HG02870 (cell line): ENCODE data around the gene CACNA1I.

ENCODE experiments used
- ATAC-seq: cut with Tn5 transposase; IDR thresholded peaks from one replicate; pipeline ENCODE4 v1.9.1; 2021; ENCODE audit warnings: mild to moderate bottlenecking, moderate library complexity; ENCODE audit not compliant: unreplicated experiment

Gene CACNA1I

DNA sequence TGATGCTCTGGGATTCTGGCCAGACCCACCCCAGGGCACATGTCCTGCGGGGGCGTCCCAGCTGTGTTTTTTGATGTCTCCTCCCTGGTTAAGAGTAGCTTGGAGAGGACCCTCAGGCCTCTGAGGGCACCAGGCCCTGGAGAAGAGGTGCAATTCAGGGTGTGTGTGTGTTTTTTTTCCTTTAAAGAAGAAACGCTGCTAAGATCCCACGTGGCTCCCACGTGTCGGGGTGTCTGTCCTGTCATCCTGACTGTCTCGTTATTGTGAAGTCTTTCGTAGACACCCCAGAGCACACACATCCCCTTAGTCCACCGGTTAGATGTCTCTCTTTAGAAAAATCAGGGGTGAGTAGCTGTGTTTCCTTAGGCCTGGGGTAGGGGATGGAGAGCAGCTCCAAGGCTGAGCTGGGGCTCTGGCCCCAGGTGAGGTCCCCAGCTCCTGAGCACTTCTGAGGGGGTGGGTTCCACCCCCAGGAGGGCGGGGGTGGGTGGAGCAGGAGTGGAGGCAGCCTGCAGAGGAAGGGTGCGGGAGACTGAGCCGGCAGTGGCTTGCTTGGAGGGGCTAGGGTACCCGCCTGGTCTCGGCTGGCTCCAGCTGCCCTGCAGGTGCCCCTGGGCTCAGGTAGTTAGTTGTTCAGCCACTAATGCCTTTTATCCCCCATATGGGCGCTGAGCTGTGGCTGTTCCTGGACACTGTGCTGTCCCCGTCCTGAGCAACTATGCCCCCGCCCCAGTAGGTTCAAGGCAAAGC lies 116.4 kb downstream of the CACNA1I start:
- no peak for ATAC-seq

DNA sequence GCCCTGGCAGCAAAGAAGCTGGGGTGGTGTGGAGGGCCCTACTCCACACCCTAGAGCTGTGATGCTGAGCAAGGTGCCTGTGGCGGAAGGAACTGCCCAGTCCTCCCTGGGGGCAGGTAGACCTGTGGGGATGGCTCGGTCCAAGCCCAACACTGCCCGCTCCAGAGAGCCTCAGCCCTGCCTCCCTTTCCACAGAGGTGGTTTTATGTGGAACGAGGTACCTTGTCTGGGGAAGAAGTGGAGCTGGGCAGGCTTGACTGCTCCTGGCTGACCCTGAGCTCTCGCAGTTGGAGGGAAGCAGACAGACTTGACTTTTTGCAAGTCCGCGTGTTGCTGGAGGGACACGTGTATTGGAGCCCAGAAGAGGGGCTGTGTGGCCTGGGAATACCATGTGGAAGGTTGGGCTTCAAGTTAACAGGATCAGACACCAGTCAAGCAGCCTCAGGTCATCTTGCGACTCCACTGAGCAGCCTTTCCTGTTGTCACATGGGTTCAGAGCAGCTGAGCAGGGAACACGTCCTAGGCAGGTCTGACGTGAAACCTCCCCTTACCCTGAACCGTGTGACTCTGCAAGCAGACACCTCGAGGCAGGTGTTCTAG lies 117.7 kb downstream of the CACNA1I start:
- ATAC-seq, result no peak

DNA sequence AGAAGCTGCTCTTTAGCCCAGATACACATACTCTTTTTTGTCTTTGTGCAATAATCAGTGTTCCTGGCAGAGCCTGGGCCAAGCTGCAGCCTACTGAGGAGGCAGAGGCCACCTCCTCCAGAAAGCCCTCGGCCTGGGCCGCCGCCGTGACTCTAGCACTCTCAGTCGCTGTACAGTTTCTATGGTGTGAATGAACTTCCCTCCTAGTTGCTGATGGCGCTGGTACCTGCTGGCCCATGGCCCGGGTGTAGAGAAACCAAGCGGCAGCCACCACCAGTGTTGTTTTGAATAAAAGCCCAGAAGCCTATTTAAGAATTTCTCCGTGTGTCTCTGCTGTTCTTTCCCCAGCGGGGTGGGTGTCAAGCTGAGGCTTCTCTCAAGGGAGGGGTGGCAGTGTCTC lies 118.9 kb downstream of the CACNA1I start:
- no peak for ATAC-seq

DNA sequence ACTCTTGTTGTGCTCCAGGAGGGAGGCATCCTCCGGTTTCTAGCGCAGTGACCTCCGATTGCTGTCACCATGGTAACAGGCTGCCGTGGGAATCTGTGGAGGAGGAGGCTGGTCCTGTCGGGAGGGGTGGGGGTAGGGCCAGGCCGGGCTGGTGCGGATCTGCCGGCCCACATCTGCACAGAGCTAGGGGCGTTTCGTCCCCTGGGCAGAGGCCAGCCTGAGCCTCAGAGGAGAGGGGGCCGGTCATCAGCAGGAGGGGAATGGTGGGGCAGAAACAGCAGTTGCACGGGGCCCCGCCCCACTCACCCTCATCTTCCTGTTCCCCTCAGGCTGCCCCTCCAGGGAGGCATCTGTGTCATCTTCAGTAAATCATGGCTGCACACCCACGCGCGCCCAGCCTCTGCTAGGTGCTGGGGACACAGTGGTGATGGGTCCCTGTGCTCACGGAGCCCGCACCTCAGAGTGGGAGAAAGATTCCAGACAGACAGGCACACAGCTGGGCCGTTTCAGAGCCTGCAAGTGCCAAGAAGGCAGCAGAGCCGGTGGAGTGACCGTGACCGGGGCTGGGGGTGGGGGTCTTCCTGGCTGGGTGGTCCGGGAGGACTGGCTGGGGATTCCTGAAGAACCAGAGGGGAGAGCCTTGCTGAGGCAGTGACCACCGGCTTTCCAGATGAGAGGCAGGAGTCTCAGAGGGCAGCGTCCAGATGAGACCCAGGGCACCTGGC lies 120.5 kb downstream of the CACNA1I start:
- ATAC-seq, result no peak

DNA sequence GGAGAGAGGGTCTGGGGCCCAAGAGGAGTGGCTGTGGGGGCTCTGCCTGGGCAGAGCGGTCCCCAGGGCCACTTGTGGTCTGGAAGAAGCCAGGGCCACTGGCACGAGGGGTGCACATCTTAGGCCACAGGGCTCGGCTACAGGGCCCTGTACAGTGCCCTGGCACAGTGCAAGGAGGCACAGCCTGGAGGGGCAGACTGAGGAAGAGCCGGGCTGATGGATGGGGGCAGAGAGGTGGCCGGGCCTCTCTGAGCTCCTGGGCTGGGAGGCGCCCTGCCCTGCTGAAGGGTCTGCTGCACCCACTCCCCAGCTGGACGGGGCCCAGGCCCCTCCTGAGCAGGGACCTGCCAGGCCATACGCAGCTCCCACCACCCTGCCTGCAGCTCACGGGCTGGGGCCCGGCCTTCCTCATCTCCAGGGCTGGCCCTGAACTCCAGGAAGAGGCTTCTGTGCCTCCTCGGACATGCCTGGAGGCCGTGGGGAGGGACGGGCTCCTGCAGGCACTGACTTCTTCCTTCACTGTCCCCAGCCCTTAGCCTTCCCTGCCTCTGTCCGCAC lies 123.5 kb downstream of the CACNA1I start:
- ATAC-seq, result no peak

DNA sequence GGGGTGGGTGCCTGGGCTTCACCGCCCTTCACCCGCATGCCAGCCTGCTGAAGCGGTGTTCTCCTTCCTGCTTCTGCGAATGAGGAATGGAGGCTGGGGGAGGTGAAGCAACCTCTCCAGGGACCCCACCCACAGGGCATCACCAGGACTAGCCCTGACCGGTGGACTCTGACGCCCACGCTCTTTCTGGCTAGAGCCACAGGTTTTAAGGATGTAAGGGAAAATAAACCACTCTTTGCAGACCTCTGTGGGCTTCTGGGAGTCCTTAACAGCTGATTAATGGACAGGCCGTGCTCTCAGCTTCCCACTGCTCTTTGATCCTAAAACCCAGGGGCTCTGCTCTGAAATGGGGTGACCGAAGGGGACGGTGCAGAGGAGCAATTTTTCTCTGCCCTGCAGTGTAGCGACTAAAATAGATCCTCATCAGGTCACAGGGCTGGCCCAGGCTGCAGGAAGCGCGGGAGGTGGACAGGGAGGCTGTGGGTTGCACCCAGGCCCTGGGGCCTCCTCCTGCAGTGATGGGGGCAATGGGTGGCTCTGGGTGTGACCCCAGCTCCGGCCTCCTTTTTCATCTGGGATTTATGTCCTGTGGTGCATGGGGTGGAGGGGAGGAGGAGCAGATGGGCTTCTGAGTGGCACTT lies 127.4 kb downstream of the CACNA1I start:
- no peak for ATAC-seq

DNA sequence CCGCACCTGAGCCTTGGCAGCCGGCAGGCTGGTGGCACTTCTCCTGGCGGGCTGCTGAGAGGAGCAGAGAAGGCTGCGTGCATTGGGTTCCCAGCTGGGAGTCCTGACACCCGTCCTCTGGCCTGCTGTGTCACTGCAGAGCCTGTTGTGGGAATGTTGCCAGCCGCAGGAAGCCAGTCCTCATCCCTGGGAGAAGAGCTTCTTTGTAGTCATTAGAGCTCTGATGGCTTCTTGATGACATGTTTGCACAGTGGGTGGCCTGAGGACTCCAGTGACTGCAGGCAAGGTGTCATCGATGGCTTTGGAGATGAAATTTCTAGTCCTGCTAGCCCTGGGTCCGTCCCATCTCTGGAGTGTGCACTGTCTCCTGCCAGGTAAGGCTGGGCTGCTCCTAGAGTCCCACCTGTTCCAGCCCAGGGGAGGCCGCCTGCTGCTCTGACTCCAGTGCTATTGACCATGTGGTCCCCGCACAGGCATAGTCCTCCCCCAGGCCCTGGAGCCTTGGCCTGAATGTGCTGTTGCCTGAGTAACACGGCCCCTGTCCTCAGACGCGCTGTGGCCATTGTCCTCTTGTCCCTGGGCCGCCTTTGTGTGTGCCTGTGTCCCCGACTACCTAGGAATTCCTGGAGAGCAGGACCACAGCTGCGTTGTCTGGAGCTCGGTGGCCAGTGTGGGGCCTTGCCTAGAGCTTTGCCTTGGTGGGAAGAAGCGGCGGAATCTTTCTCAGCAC lies 129.2 kb downstream of the CACNA1I start:
- ATAC-seq, result no peak

DNA sequence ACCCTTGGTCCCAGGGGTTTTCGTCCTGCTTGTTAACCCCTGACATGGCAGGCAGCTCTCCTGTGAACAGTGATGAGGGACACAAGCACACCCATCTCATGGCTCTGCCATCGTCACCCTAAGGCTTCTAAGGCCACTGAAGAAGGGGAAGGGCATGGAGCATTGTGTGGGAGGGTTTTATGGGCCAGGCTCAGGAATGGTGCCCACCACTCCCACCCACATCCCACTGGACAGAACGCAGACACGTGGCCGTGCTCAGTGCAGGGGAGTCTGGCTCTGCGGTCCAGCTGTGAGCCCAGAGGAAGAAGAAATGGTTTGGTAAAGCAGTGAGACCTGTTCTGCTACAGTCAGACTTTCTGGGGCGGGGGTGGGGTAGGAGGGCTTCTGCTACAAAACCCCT lies 130.0 kb downstream of the CACNA1I start:
- no peak for ATAC-seq

DNA sequence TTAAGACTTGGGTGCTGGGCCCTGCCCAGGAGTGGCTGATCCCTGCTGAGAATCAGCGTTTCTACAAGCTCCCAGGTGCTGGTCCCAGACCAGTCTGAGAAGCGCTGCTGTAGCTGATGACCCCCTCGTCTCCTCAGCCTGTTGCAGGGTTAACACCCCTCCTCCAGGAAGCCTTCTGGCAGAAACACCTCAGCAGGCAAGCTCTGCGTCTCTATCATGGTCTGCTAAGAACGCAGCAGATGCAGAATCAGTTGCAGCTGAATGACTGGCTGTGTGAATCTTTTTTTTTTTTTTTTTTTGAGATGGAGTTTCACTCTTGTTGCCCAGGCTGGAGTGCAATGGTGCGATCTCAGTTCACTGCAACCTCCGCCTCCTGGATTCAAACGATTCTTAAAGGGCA lies 132.5 kb downstream of the CACNA1I start:
- no peak for ATAC-seq

DNA sequence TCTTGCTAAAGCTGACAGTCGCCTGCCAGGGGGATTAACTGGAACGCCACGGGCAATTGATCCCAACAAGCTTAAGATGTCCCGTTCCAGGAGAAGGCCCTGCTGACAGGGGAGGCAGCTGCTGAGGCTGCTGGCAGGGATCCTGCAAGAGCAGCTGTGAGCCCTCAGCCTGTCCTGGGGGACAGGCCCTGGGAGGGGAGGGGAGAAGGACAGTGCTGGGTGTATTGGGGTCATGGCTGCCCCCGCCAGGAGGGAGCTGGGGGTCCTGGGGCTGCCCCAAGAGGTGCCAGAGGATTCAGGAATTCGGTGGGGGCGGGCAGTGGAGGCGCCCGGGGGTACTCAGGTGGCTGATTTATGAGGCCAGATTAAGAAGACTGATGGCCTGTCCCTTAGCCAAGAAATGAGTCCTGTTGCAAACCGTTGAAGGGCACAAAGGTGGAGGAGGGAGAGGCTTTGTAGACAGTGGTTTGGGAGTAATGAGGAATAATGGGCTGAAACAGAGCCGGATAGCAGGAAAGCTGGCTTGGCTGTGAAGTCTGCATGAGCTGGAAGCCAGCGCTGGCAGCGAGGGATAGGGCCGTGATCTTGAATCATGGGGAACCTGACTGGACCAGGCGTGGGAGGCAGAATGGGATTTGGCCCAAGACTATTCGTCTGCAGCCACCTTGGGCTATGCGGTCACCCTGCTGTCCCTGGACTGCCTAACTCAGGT lies 133.5 kb downstream of the CACNA1I start:
- ATAC-seq, result no peak

DNA sequence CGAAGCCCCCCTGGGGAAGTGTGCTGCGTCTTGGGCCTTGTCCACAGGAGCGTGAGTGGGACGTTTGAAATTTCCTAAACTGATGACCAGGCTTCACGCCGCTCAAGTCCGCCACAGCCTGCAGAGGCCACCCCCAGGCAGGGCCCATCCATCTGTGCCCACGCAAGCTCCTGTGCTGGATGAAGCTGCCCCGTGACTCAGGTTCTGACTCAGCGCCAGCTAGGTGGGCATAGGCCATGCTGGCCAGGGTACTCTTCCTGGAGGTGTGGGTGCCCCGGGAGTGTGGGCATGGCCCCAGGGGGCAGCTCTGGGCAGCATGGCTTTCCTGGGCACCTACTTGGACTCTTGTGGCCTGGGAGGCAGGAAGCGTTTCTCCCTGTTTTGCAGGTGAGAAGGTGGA lies 134.8 kb downstream of the CACNA1I start:
- ATAC-seq, result no peak

DNA sequence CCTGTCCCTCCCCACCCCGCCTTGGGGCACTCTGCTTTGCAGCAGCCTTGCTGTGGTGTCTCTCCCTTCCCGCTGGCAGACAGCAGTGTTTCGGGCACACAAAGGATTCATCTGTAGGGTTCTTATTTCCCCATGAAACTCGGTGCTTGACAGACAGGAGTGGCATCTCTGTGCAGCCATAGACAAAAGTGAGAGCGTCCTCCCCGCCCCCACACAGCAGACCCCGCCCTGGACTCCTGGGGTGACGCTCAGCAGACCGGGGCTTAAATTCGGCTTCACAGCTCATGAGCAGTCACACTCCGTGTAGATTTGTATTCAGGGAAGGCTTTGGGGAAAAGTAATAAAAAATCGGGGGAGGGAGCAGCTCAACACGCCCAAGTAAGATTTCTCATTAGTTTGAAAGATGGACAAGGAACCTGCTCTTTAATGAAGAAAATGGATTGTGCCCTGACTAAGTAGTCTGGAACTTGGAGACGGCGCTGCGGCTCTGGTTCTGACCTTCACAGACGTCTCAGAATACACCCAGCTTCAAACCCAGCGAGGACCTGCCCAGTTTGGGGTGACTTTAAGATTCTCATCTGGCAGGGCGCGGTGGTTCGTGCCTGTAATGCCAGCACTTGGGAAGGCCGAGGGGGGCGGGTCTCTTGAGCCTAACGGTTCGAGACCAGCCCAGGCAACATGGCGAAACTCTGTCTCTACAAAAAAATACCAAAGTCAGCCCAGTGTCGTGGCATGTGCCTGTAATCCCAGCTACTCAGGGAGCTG lies 136.0 kb downstream of the CACNA1I start:
- ATAC-seq, result no peak

DNA sequence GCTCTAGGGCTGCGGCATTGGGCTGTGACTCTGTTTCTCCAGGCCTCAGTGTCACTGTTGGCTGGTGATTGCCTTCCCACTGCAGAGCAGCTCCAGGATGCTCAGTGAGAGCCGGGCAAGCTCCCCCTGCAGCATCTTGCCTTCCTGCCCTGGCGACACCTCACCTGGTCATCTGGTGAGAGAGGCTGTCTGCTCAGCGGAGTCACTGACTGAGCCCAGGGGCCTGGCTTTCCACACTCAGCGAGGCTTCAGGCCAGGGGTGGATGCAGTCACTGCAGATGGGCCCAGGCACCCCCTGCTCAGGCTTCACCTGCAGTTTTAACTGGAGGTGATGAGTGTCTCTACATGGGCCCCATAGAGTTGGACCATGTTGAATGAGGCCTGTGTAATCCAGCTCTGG lies 136.8 kb downstream of the CACNA1I start:
- ATAC-seq, result no peak

DNA sequence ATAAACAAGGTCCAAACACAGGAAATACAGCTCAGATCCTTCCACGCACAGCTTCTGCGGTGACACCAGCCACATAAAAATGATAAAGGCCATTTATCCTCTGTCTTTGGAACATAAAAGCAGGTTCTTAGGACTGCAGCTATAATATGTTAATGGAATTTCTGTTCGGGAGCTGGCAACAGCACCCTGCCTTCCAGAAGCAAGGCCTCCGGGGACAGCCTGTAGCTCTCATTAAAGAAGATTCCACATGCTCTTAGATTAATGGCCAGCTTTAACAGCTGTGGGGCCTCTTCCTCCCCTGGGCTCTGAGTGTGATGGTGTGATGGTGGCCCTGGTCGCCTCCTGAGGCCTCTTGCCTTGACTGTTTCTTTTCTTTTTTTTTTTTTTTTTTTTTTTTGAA lies 137.3 kb downstream of the CACNA1I start:
- ATAC-seq, result no peak

DNA sequence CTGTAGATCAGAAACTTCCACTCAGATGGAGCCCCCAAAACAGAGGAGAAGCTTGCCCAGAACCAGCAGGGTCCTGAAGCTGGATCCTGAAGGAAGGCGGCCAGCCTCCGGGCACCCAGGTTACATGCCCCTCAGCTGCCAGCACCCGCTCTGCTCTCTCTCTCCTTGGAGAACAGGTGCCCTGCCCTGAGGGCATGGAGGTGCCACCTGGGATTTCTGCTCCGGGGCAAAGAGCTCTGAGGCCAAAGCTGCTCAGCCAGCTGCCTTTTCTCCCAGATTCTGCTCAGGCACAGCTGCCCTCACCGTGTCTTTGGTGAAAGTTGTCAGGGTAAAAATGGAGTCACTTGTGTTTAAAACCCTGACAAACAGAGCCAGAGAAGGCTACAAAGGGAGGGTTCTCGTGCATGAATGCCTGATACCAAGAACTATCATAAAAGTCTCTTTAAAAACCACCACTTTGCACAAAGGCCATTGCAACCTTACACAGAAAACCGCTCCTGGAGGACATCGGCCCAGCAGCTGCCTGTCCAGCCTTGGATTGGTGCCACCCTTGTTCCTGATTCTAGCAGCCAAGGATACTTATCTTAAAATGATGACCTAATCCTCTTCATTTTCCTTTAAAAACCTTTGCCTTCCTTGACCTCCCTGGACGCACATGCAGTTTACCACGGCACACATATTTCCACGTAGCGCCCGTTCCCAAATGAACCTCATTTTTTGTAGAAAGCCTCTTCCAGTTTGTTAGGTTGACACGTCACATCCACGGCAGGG lies 140.0 kb downstream of the CACNA1I start:
- no peak for ATAC-seq

DNA sequence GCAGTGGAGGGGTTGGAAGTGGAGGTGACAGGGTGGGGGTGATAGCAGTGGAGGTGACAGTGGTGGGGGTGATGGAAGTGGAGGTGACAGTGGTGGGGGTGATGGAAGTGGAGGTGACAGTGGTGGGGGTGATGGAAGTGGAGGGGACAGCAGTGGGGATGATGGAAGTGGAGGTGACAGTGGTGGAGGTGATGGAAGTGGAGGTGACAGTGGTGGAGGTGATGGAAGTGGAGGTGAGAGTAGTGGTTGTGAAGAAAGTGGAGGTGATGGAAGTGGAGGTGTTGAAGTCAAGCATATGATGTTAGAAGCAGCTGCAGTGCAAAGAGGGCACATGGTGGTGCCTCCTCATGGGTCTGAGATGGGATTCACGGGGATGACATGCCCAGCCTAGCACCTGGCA lies 141.5 kb downstream of the CACNA1I start:
- ATAC-seq, result no peak

DNA sequence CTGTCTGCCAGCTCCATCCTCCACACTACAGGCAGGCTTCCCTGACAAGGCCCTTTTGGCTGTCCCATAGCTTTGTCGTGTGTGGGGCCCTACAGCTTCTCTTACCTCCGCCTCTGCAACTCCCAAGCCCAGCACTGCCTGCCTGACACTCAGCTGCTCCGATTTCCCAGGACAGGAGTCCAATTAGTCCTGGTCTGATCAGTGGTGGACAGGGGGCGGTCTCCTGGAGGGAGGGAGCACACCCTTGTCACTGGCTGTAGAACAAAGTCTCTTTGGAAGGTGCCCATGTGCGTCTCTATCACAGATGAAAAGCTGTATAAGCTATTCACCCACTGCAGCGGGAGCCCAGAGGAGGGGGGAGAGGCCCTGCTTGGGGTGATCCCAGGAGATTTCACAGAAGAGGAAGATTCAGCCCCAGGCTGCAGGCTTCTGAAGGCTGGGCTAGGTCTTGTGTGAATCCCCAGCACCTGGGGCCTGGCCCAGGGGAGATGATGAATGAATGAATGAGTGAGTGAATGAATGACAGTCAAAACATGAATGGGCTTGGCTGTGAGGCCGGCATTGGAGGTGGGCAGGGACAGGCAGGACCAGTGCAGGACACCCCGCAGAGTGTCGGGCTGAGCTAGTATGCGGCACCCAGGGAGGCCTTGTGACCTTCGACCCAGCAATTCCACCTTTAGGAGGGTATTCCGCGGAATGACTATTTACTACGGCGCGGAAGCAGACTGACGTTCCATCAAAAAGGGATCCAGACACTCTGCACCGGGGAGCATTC lies 142.4 kb downstream of the CACNA1I start:
- ATAC-seq, result no peak

DNA sequence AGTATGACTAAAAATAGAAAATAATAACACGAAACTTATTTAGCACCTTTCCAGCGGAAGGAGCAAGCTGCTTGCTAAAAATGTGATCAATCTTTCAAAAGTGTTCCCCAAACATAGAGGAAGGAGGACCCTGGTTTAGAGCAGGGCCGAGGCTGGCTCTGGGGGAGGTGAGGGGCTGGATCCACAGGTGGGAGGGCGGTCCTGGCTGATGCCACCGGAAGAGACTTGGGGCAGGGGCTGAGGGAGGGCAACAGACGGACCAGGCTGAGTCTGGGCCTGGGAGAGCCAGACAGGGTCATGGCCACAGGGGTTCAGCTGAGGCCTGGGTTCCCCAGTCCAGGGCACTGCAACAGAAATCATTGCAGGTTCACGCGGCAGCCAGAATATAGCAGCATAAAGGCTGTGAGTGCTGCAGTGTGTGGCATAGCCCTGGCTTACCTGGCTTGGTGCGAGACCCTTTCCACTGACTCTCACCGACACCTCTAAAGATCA lies 143.3 kb downstream of the CACNA1I start:
- ATAC-seq, result no peak
